IMR-90 (cell line): Measurements from ENCODE around the gene OR13C8.

Source experiments
- BHLHE40 ChIP-seq: fragments of 150-350 bp; IDR thresholded peaks from 2 replicates; pipeline ENCODE4 v1.6.1; 2016; ENCODE audit warnings: mild to moderate bottlenecking, low read depth, low read length
- CEBPB ChIP-seq: IDR thresholded peaks from 2 replicates; pipeline ENCODE4 v1.6.1; 2012; ENCODE audit warnings: low read depth, low read length, improper control_type of control experiment
- CHD1 ChIP-seq: IDR thresholded peaks from 2 replicates; pipeline ENCODE4 v1.6.1; 2012; ENCODE audit warnings: low read depth, low read length, improper control_type of control experiment
- CTCF ChIP-seq: conservative IDR thresholded peaks from 2 replicates; pipeline ENCODE4 v1.5.1; 2012; ENCODE audit warnings: mild to moderate bottlenecking, low read depth, low read length, improper control_type of control experiment
- ELK1 ChIP-seq: fragments of 150-350 bp; IDR thresholded peaks from 2 replicates; pipeline ENCODE4 v1.6.1; 2016; ENCODE audit warnings: low read depth, mild to moderate bottlenecking, low read length, moderate library complexity, borderline replicate concordance
- FOS ChIP-seq: fragments of 150-350 bp; IDR thresholded peaks from 2 replicates; pipeline ENCODE4 v1.6.1; 2016; ENCODE audit warnings: low read depth, low read length
- MAZ ChIP-seq: IDR thresholded peaks from 2 replicates; pipeline ENCODE4 v1.6.1; 2012; ENCODE audit warnings: low read depth, mild to moderate bottlenecking, low read length, improper control_type of control experiment, moderate library complexity, borderline replicate concordance
- MXI1 ChIP-seq: IDR thresholded peaks from 2 replicates; pipeline ENCODE4 v1.6.1; 2012; ENCODE audit warnings: low read depth, mild to moderate bottlenecking, low read length, moderate library complexity, borderline replicate concordance
- POLR2A ChIP-seq: IDR thresholded peaks from 2 replicates; pipeline ENCODE4 v1.6.1; 2012; ENCODE audit warnings: mild to moderate bottlenecking, low read depth, low read length
- RAD21 ChIP-seq: IDR thresholded peaks from 2 replicates; pipeline ENCODE4 v1.6.1; 2012; ENCODE audit warnings: low read length, improper control_type of control experiment
- RCOR1 ChIP-seq: IDR thresholded peaks from 2 replicates; pipeline ENCODE4 v1.6.1; 2012; ENCODE audit warnings: mild to moderate bottlenecking, low read length, improper control_type of control experiment; ENCODE audit not compliant: insufficient replicate concordance
- RFX5 ChIP-seq: IDR thresholded peaks from 2 replicates; pipeline ENCODE4 v1.8.0; 2012; ENCODE audit warnings: low read depth, mild to moderate bottlenecking, low read length, moderate library complexity
- SMC3 ChIP-seq: fragments of 150-350 bp; IDR thresholded peaks from 2 replicates; pipeline ENCODE4 v1.6.1; 2016; ENCODE audit warnings: low read depth, mild to moderate bottlenecking, antibody characterized with exemption, low read length, moderate library complexity
- USF2 ChIP-seq: fragments of 150-350 bp; IDR thresholded peaks from 2 replicates; pipeline ENCODE4 v1.6.1; 2017; ENCODE audit warnings: mild to moderate bottlenecking, antibody characterized with exemption, low read length, low read depth

GRCh38 chr9:104527109-104527508 is 41.9 kb upstream of the OR13C8 start, which contains the start of gene OR13C4:
- TF ChIP-seq CTCF (no peak), RCOR1 (no peak), MXI1 (no peak), POLR2A (no peak), SMC3 (no peak), BHLHE40 (no peak), USF2 (no peak), CEBPB (no peak), RAD21 (no peak), RFX5 (no peak), MAZ (no peak), CHD1 (no peak), ELK1 (no peak), FOS (no peak)
